Keratinocyte (primary cell): ENCODE results near the gene SMIM28. TPM values are rescaled to one million over a fixed set of nuclear protein-coding genes. Genes with fewer than 3 reads are reported as not detected.

ENCODE experiments used
- DNase-seq: peaks from one replicate; pipeline ENCODE4 v3.0.0-alpha.2; 2011; ENCODE audit warnings: low read depth, missing footprints, low spot score
- FAIRE-seq: peaks from 2 replicates; lab custom pipeline; 2011; peaks lifted over from hg19 to GRCh38; lab: Jason Lieb, UNC
- H2AFZ ChIP-seq: 2 replicates; pipeline ENCODE4 v1.6.0; 2012; ENCODE audit warnings: low read length, control low read depth, inconsistent platforms; ENCODE audit not compliant: control insufficient read depth
- H3K27ac ChIP-seq: 2 replicates; pipeline ENCODE4 v1.5.1; 2011; ENCODE audit warnings: low read length; ENCODE audit not compliant: control insufficient read depth, insufficient read depth
- H3K27me3 ChIP-seq: 3 replicates; pipeline ENCODE4 v1.6.0; 2011; ENCODE audit warnings: low read length; ENCODE audit not compliant: control insufficient read depth, insufficient read depth; ENCODE audit errors: extremely low read depth
- H3K36me3 ChIP-seq, 2 experiments: 2 replicates in 1 of 2; 3 replicates in 1 of 2; pipeline ENCODE4 v1.5.1; 2011; ENCODE audit warnings: low read length in 2 of 2, mild to moderate bottlenecking in 1 of 2; ENCODE audit not compliant: control insufficient read depth in 2 of 2, insufficient read depth in 2 of 2; ENCODE audit errors: extremely low read depth in 1 of 2
- H3K4me1 ChIP-seq: 3 replicates; pipeline ENCODE4 v1.5.1; 2011; ENCODE audit warnings: low read length; ENCODE audit not compliant: control insufficient read depth, insufficient read depth; ENCODE audit errors: extremely low read depth
- H3K4me2 ChIP-seq: 3 replicates; pipeline ENCODE4 v1.6.0; 2011; ENCODE audit warnings: low read depth, low read length; ENCODE audit not compliant: control insufficient read depth, insufficient read depth; ENCODE audit errors: extremely low read depth
- H3K4me3 ChIP-seq, 3 experiments: fragments of 200-600 bp in 1 of 3; sonication (generic) in 1 of 3; 2 replicates in 2 of 3; 3 replicates in 1 of 3; pipeline ENCODE4 v1.5.1; 2011 to 2016; ENCODE audit warnings: low read length in 3 of 3, mild to moderate bottlenecking in 3 of 3, control low read depth in 2 of 3, inconsistent platforms in 1 of 3, low read depth in 1 of 3, mixed read lengths in 1 of 3, mixed run types in 1 of 3, moderate library complexity in 1 of 3; ENCODE audit not compliant: control insufficient read depth in 2 of 3, insufficient read depth in 2 of 3; ENCODE audit errors: extremely low read depth in 1 of 3
- H3K79me2 ChIP-seq: 2 replicates; pipeline ENCODE4 v1.6.0; 2012; ENCODE audit warnings: low read length; ENCODE audit not compliant: control insufficient read depth, insufficient read depth
- H3K9ac ChIP-seq: 3 replicates; pipeline ENCODE4 v1.6.0; 2011; ENCODE audit warnings: low read length; ENCODE audit not compliant: control insufficient read depth, insufficient read depth; ENCODE audit errors: extremely low read depth
- H3K9me1 ChIP-seq: 3 replicates; pipeline ENCODE4 v1.6.0; 2011; ENCODE audit warnings: low read length; ENCODE audit not compliant: control insufficient read depth, insufficient read depth; ENCODE audit errors: extremely low read depth
- H3K9me3 ChIP-seq: 2 replicates; pipeline ENCODE4 v1.5.1; 2012; ENCODE audit warnings: low read depth, low read length; ENCODE audit not compliant: control insufficient read depth
- H4K20me1 ChIP-seq: 3 replicates; pipeline ENCODE4 v1.6.0; 2011; ENCODE audit warnings: low read length; ENCODE audit not compliant: control insufficient read depth, insufficient read depth; ENCODE audit errors: extremely low read depth
- EZH2 ChIP-seq: IDR thresholded peaks from one replicate; pipeline ENCODE4 v1.6.1; 2012; ENCODE audit warnings: inconsistent platforms, mild to moderate bottlenecking, low read length, moderate library complexity
- dilution Hi-C: fragments of 300-500 bp; cut with MboI; formaldehyde crosslinking; loops from one replicate; pipeline ENCODE4 v1.7.0; 2020; ENCODE audit warnings: low sequenced_read_pairs; ENCODE audit not compliant: extremely low pct_ligation_motif_present
- polyA plus RNA-seq, 5 experiments: library from polyadenylated mRNA; depleted of rRNA in 3 of 5; stranded (reverse) in 3 of 5; stranded (forward) in 1 of 5; unstranded in 1 of 5; fragments of >200 nt; gene quantifications; 1 replicate in 1 of 5; 2 replicates in 3 of 5; 3 replicates in 1 of 5; pipeline versions ENCODE4 v1.2.1 to v1.2.3, GENCODE V29; 2011 to 2012; ENCODE audit warnings: missing spikeins in 2 of 5, low read depth in 1 of 5, low replicate concordance in 1 of 5
- small RNA-seq, 3 experiments: library from RNA; depleted of rRNA; stranded (forward); fragments of <200 nt; gene quantifications; one replicate each; pipeline ENCODE3, GENCODE V24; 2012; ENCODE audit warnings: low read depth in 3 of 3, low replicate concordance in 1 of 3; ENCODE audit not compliant: insufficient read length in 3 of 3
- TF ChIP-seq, protein P1 (sequence below), 3 experiments: IDR thresholded peaks in 1 of 3; conservative IDR thresholded peaks in 1 of 3; optimal IDR thresholded peaks in 1 of 3; 2 replicates in 2 of 3; 3 replicates in 1 of 3; pipeline versions ENCODE3 to v1.5.1; 2011; ENCODE audit warnings: low read length in 3 of 3, mild to moderate bottlenecking in 3 of 3, moderate library complexity in 2 of 3, control low read depth in 1 of 3, inconsistent platforms in 1 of 3; ENCODE audit not compliant: insufficient read depth in 2 of 3; ENCODE audit errors: extremely low read depth in 1 of 3

The SMIM28 gene
- polyA plus RNA-seq, 1 donor (not counting 4 experiments of a cell fraction or from before 2014, with no cell fraction given): not detected

- H3K4me1 ChIP-seq: no peaks in the 10 kb centered on the region
- H2AFZ ChIP-seq: no peak overlapping the region
- H3K36me3 ChIP-seq: peaks cover 21 to 24% of the 10 kb centered on the region in 2 experiments
- no peak overlapping the region for H3K9ac ChIP-seq
- no peaks in the 10 kb centered on the region for H3K79me2 ChIP-seq
- dilution Hi-C loops: no loop called here
- no peaks in the 10 kb centered on the region for H3K27me3 ChIP-seq
- no peak for DNase-seq
- TF ChIP-seq, protein P1, sequence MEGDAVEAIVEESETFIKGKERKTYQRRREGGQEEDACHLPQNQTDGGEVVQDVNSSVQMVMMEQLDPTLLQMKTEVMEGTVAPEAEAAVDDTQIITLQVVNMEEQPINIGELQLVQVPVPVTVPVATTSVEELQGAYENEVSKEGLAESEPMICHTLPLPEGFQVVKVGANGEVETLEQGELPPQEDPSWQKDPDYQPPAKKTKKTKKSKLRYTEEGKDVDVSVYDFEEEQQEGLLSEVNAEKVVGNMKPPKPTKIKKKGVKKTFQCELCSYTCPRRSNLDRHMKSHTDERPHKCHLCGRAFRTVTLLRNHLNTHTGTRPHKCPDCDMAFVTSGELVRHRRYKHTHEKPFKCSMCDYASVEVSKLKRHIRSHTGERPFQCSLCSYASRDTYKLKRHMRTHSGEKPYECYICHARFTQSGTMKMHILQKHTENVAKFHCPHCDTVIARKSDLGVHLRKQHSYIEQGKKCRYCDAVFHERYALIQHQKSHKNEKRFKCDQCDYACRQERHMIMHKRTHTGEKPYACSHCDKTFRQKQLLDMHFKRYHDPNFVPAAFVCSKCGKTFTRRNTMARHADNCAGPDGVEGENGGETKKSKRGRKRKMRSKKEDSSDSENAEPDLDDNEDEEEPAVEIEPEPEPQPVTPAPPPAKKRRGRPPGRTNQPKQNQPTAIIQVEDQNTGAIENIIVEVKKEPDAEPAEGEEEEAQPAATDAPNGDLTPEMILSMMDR (optimal IDR thresholded peaks at IDR 0.05 in 1 of 3, IDR thresholded peaks at IDR 0.05 in 1 of 3, conservative IDR thresholded peaks at IDR 0.05 in 1 of 3; ENCODE audit: extremely low read depth in 1 of 3, insufficient read depth in 2 of 3, low read length in 3 of 3): no peak
- no peak for TF ChIP-seq EZH2
- H3K4me2 ChIP-seq: no peak overlapping the region
- no peak for FAIRE-seq
- H3K9me3 ChIP-seq: no peaks in the 10 kb centered on the region
- no peak overlapping the region for H3K4me3 ChIP-seq
- no peaks in the 10 kb centered on the region for H3K9me1 ChIP-seq
- no peak overlapping the region for H3K27ac ChIP-seq
- no peaks in the 10 kb centered on the region for H4K20me1 ChIP-seq
Observed at GRCh38 chr6:138432063-138432356, 54.3 kb downstream of the SMIM28 start.

Small RNA genes lying within 50 kb of the gene (small RNA-seq; reads per million reads assigned to genes)
- gene AL031003.1: 0 reads per million in 3 experiments

Other genes starting within 250 kb of the SMIM28 start
- gene ARFGEF3, start 216.0 kb upstream of the SMIM28 start, polyA plus RNA-seq: 0.09 to 0.14 TPM (median 0.13 TPM) in 3 replicates
- not detected in 3 replicates for gene PBOV1, start 159.4 kb upstream of the SMIM28 start, polyA plus RNA-seq
- 13.2 to 41.9 TPM (median 25.8 TPM) in 3 replicates for gene HEBP2, start 26.3 kb downstream of the SMIM28 start, polyA plus RNA-seq
- 8.5 to 28.1 TPM (median 11.8 TPM) in 3 replicates for gene NHSL1, start 121.6 kb downstream of the SMIM28 start, polyA plus RNA-seq